ENCODE data around the gene VSNL1. TPM values are rescaled to one million over a fixed set of nuclear protein-coding genes. Genes with fewer than 3 reads are reported as not detected.

VSNL1 gene
- total RNA-seq, 1 experiment from 2014 or later = not detected

DNA sequence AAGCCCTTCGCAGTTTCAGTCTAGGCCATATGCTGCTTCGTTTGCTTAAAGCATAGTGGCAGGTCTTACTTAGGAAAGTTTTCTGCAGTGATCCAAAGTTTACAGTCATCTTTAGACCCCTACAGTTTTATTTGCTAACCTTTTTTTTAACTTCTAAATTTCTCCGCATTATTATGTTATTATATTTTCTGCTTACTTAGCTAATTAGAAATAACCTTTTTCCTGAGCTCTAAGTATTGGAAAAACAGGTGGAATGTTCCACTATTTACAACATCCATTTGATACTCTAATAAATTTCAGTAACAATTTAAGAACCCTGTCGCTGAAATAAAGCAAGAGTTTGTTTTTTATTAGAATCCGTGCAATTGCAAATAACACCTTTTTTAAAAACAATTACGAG is 18.2 kb upstream of the VSNL1 start:
- Histone ChIP-seq H3K4me2 (ENCODE audit: low read length) (no peak overlapping the region), H3K9me3 (ENCODE audit: low read length) (no peaks in the 10 kb centered on the region), H3K27me3 (ENCODE audit: low read length) (peaks cover 54% of the 10 kb centered on the region), H3K27ac (ENCODE audit: low read length) (no peak overlapping the region), H3K9ac (ENCODE audit: low read length) (no peak overlapping the region), H3F3A (ENCODE audit: low read length, unreplicated experiment) (no peaks in the 10 kb centered on the region), H3K36me3 (ENCODE audit: low read depth, low read length) (no peaks in the 10 kb centered on the region), H4K20me1 (ENCODE audit: low read length) (no peaks in the 10 kb centered on the region), H3K4me3 (ENCODE audit: low read length) (no peak overlapping the region), H3K4me1 (ENCODE audit: insufficient read depth, low read length) (no peaks in the 10 kb centered on the region), H3K79me2 (ENCODE audit: low read length) (no peaks in the 10 kb centered on the region), H2AFZ (ENCODE audit: low read length) (no peak overlapping the region), H3K9me2 (replicated peaks; ENCODE audit: low read length) (no peaks in the 10 kb centered on the region)
- no peak for ATAC-seq
- ChIA-PET CTCF (no interaction called here), POLR2A (ENCODE audit: unreplicated experiment) (no interaction called here)
- DNase-seq = no peak
- no peak for TF ChIP-seq CTCF (conservative IDR thresholded peaks at IDR 0.05; ENCODE audit: low read depth, low read length)
- TF ChIP-seq EZH2phosphoT487 (IDR thresholded peaks at IDR 0.05; ENCODE audit: borderline replicate concordance, low read length) = no peak
- TF ChIP-seq EZH2 (IDR thresholded peaks at IDR 0.05; ENCODE audit: low read length, unreplicated experiment) = no peak
- intact Hi-C loops (cut with micrococcal nuclease) = no loop called here
- BruUV-seq (replicated peaks) = no TSS peak

- Histone ChIP-seq H4K20me1 (ENCODE audit: low read length) (no peaks in the 10 kb centered on the region), H3K9me3 (ENCODE audit: low read length) (no peaks in the 10 kb centered on the region), H3K27me3 (ENCODE audit: low read length) (peaks cover 70% of the 10 kb centered on the region), H3K79me2 (ENCODE audit: low read length) (no peaks in the 10 kb centered on the region), H3K36me3 (ENCODE audit: low read depth, low read length) (no peaks in the 10 kb centered on the region), H3K4me1 (ENCODE audit: insufficient read depth, low read length) (no peaks in the 10 kb centered on the region), H3K4me3 (ENCODE audit: low read length) (no peak overlapping the region), H3K4me2 (ENCODE audit: low read length) (no peak overlapping the region), H3K9ac (ENCODE audit: low read length) (no peak overlapping the region), H3K27ac (ENCODE audit: low read length) (no peak overlapping the region), H2AFZ (ENCODE audit: low read length) (no peak overlapping the region), H3K9me2 (replicated peaks; ENCODE audit: low read length) (no peaks in the 10 kb centered on the region), H3F3A (ENCODE audit: low read length, unreplicated experiment) (no peaks in the 10 kb centered on the region)
- CTCF ChIA-PET = no interaction called here
- intact Hi-C loops (cut with micrococcal nuclease) = no loop called here
- no TSS peak for BruUV-seq (replicated peaks)
- TF ChIP-seq EZH2phosphoT487 (IDR thresholded peaks at IDR 0.05; ENCODE audit: borderline replicate concordance, low read length) = no peak
- no peak for ATAC-seq
- POLR2A ChIA-PET (ENCODE audit: unreplicated experiment) = no interaction called here
- DNase-seq = no peak
These were observed 10.7 kb upstream of the VSNL1 start for GRCh38 chr2:17529771-17530170.

DNA sequence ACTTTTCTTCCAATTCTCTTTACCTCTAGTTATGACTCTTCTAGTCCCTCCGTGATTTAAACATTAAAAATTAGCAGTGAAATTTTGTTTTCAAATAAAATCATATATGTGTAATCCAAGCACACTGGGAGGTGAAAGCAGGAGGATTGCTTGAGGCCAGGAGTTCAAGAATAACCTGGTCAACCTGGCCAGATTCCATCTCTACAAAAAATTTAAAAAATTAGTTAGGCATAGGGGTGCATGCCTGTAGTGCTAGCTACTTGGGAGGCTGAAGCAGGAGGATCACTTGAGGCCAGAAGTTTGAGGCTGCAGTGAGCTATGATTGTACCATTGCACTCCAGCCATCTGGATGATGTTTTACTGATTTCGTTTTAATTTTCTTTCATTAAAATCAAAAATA is 7.0 kb upstream of the VSNL1 start:
- Histone ChIP-seq H3K79me2 (ENCODE audit: low read length) (no peaks in the 10 kb centered on the region), H3K4me2 (ENCODE audit: low read length) (no peak overlapping the region), H3K4me3 (ENCODE audit: low read length) (no peak overlapping the region), H2AFZ (ENCODE audit: low read length) (no peak overlapping the region), H3K36me3 (ENCODE audit: low read depth, low read length) (no peaks in the 10 kb centered on the region), H3K4me1 (ENCODE audit: insufficient read depth, low read length) (no peaks in the 10 kb centered on the region), H3K9ac (ENCODE audit: low read length) (no peak overlapping the region), H3K27ac (ENCODE audit: low read length) (no peak overlapping the region), H3K9me2 (replicated peaks; ENCODE audit: low read length) (no peaks in the 10 kb centered on the region), H3K27me3 (ENCODE audit: low read length) (peaks cover 61% of the 10 kb centered on the region), H4K20me1 (ENCODE audit: low read length) (no peaks in the 10 kb centered on the region), H3K9me3 (ENCODE audit: low read length) (no peaks in the 10 kb centered on the region), H3F3A (ENCODE audit: low read length, unreplicated experiment) (no peaks in the 10 kb centered on the region)
- intact Hi-C loops (cut with micrococcal nuclease) = no loop called here
- TF ChIP-seq CTCF (conservative IDR thresholded peaks at IDR 0.05; ENCODE audit: low read depth, low read length) (no peak), EZH2phosphoT487 (IDR thresholded peaks at IDR 0.05; ENCODE audit: borderline replicate concordance, low read length) (no peak), EZH2 (IDR thresholded peaks at IDR 0.05; ENCODE audit: low read length, unreplicated experiment) (no peak)
- ATAC-seq = no peak
- no peak for DNase-seq
- no TSS peak for BruUV-seq (replicated peaks)
- CTCF ChIA-PET = no interaction called here
- POLR2A ChIA-PET (ENCODE audit: unreplicated experiment) = no interaction called here
